Measurements from ENCODE around the gene HIPK2. TPM values are rescaled to one million over a fixed set of nuclear protein-coding genes. Genes with fewer than 3 reads are reported as not detected.

The HIPK2 gene
- total RNA-seq, 1 donor from 2014 or later, result 5.7 TPM

GRCh38 chr7:139721417-139721816 lies 56.4 kb downstream of the HIPK2 start:
- Histone ChIP-seq H3K4me3 (ENCODE audit: low read length in 3 of 3) (no peak overlapping the region), H3K9ac (ENCODE audit: low read depth in 1 of 3, low read length in 3 of 3) (peak overlapping the region in 1 of 3 donors; percentile 30), H3K27me3 (ENCODE audit: control insufficient read depth in 3 of 3, insufficient read depth in 3 of 3, low read length in 3 of 3) (no peaks in the 10 kb centered on the region), H3K27ac (ENCODE audit: low read depth, low read length) (peak overlapping the region; percentile 24), H3K36me3 (ENCODE audit: control insufficient read depth in 3 of 3, insufficient read depth in 3 of 3, low read length in 3 of 3) (peaks cover 4 to 5% (median 4%) of the 10 kb centered on the region in 3 donors), H3K4me1 (ENCODE audit: control insufficient read depth in 3 of 3, insufficient read depth in 3 of 3, low read length in 3 of 3) (peaks cover 6 to 27% (median 16%) of the 10 kb centered on the region in 3 donors), H3K9me3 (ENCODE audit: control insufficient read depth in 3 of 3, low read length in 3 of 3) (no peaks in the 10 kb centered on the region)

- Histone ChIP-seq H3K27ac (ENCODE audit: low read depth, low read length) (peak overlapping the region; percentile 24), H3K27me3 (ENCODE audit: control insufficient read depth in 3 of 3, insufficient read depth in 3 of 3, low read length in 3 of 3) (no peaks in the 10 kb centered on the region), H3K9me3 (ENCODE audit: control insufficient read depth in 3 of 3, low read length in 3 of 3) (no peaks in the 10 kb centered on the region), H3K36me3 (ENCODE audit: control insufficient read depth in 3 of 3, insufficient read depth in 3 of 3, low read length in 3 of 3) (peaks cover 10 to 11% (median 11%) of the 10 kb centered on the region in 3 donors), H3K4me1 (ENCODE audit: control insufficient read depth in 3 of 3, insufficient read depth in 3 of 3, low read length in 3 of 3) (peaks cover 6 to 22% (median 14%) of the 10 kb centered on the region in 3 donors), H3K9ac (ENCODE audit: low read depth in 1 of 3, low read length in 3 of 3) (no peak overlapping the region), H3K4me3 (ENCODE audit: low read length in 3 of 3) (no peak overlapping the region)
These were observed 57.0 kb downstream of the HIPK2 start for GRCh38 chr7:139720705-139721231.

- Histone ChIP-seq H3K36me3 (ENCODE audit: control insufficient read depth in 3 of 3, insufficient read depth in 3 of 3, low read length in 3 of 3) (peaks cover 15 to 17% (median 16%) of the 10 kb centered on the region in 3 donors), H3K4me1 (ENCODE audit: control insufficient read depth in 3 of 3, insufficient read depth in 3 of 3, low read length in 3 of 3) (peaks cover 6 to 16% (median 15%) of the 10 kb centered on the region in 3 donors), H3K4me3 (ENCODE audit: low read length in 3 of 3) (no peak overlapping the region), H3K27ac (ENCODE audit: low read depth, low read length) (no peak overlapping the region), H3K9ac (ENCODE audit: low read depth in 1 of 3, low read length in 3 of 3) (no peak overlapping the region), H3K27me3 (ENCODE audit: control insufficient read depth in 3 of 3, insufficient read depth in 3 of 3, low read length in 3 of 3) (no peaks in the 10 kb centered on the region), H3K9me3 (ENCODE audit: control insufficient read depth in 3 of 3, low read length in 3 of 3) (no peaks in the 10 kb centered on the region)
These were observed 57.6 kb downstream of the HIPK2 start for GRCh38 chr7:139720186-139720585.

GRCh38 chr7:139718859-139719258 lies 58.9 kb downstream of the HIPK2 start:
- Histone ChIP-seq H3K4me1 (ENCODE audit: control insufficient read depth in 3 of 3, insufficient read depth in 3 of 3, low read length in 3 of 3) (peaks cover 12 to 24% (median 18%) of the 10 kb centered on the region in 3 donors), H3K27me3 (ENCODE audit: control insufficient read depth in 3 of 3, insufficient read depth in 3 of 3, low read length in 3 of 3) (no peaks in the 10 kb centered on the region), H3K27ac (ENCODE audit: low read depth, low read length) (no peak overlapping the region), H3K36me3 (ENCODE audit: control insufficient read depth in 3 of 3, insufficient read depth in 3 of 3, low read length in 3 of 3) (peaks cover 20 to 28% (median 26%) of the 10 kb centered on the region in 3 donors), H3K9ac (ENCODE audit: low read depth in 1 of 3, low read length in 3 of 3) (no peak overlapping the region), H3K9me3 (ENCODE audit: control insufficient read depth in 3 of 3, low read length in 3 of 3) (no peaks in the 10 kb centered on the region), H3K4me3 (ENCODE audit: low read length in 3 of 3) (no peak overlapping the region)

GRCh38 chr7:139718141-139718540 lies 59.7 kb downstream of the HIPK2 start:
- no peak overlapping the region for H3K27ac ChIP-seq (ENCODE audit: low read depth, low read length)
- H3K4me3 ChIP-seq (ENCODE audit: low read length in 3 of 3), result no peak overlapping the region
- no peak overlapping the region for H3K9ac ChIP-seq (ENCODE audit: low read depth in 1 of 3, low read length in 3 of 3)
- H3K4me1 ChIP-seq (ENCODE audit: control insufficient read depth in 3 of 3, insufficient read depth in 3 of 3, low read length in 3 of 3), result peaks cover 17 to 32% (median 23%) of the 10 kb centered on the region in 3 donors
- no peaks in the 10 kb centered on the region for H3K27me3 ChIP-seq (ENCODE audit: control insufficient read depth in 3 of 3, insufficient read depth in 3 of 3, low read length in 3 of 3)
- H3K9me3 ChIP-seq (ENCODE audit: control insufficient read depth in 3 of 3, low read length in 3 of 3), result no peaks in the 10 kb centered on the region
- H3K36me3 ChIP-seq (ENCODE audit: control insufficient read depth in 3 of 3, insufficient read depth in 3 of 3, low read length in 3 of 3), result peaks cover 20 to 31% (median 26%) of the 10 kb centered on the region in 3 donors

- Histone ChIP-seq H3K9me3 (ENCODE audit: control insufficient read depth in 3 of 3, low read length in 3 of 3) (no peaks in the 10 kb centered on the region), H3K36me3 (ENCODE audit: control insufficient read depth in 3 of 3, insufficient read depth in 3 of 3, low read length in 3 of 3) (peaks cover 20 to 31% (median 26%) of the 10 kb centered on the region in 3 donors), H3K27me3 (ENCODE audit: control insufficient read depth in 3 of 3, insufficient read depth in 3 of 3, low read length in 3 of 3) (no peaks in the 10 kb centered on the region), H3K4me1 (ENCODE audit: control insufficient read depth in 3 of 3, insufficient read depth in 3 of 3, low read length in 3 of 3) (peaks cover 19 to 33% (median 32%) of the 10 kb centered on the region in 3 donors), H3K9ac (ENCODE audit: low read depth in 1 of 3, low read length in 3 of 3) (no peak overlapping the region), H3K27ac (ENCODE audit: low read depth, low read length) (no peak overlapping the region), H3K4me3 (ENCODE audit: low read length in 3 of 3) (no peak overlapping the region)
These were observed 61.4 kb downstream of the HIPK2 start for GRCh38 chr7:139716156-139716942.

GRCh38 chr7:139715194-139715815 lies 62.5 kb downstream of the HIPK2 start:
- H3K4me1 ChIP-seq (ENCODE audit: control insufficient read depth in 3 of 3, insufficient read depth in 3 of 3, low read length in 3 of 3), result peaks cover 13 to 26% (median 25%) of the 10 kb centered on the region in 3 donors
- H3K27ac ChIP-seq (ENCODE audit: low read depth, low read length), result peak overlapping the region; percentile 71
- H3K4me3 ChIP-seq (ENCODE audit: low read length in 3 of 3), result no peak overlapping the region
- no peaks in the 10 kb centered on the region for H3K9me3 ChIP-seq (ENCODE audit: control insufficient read depth in 3 of 3, low read length in 3 of 3)
- no peaks in the 10 kb centered on the region for H3K27me3 ChIP-seq (ENCODE audit: control insufficient read depth in 3 of 3, insufficient read depth in 3 of 3, low read length in 3 of 3)
- H3K9ac ChIP-seq (ENCODE audit: low read depth in 1 of 3, low read length in 3 of 3), result peak overlapping the region in 1 of 3 donors; percentile 62
- H3K36me3 ChIP-seq (ENCODE audit: control insufficient read depth in 3 of 3, insufficient read depth in 3 of 3, low read length in 3 of 3), result peaks cover 20 to 31% (median 28%) of the 10 kb centered on the region in 3 donors

- peaks cover 22 to 32% (median 31%) of the 10 kb centered on the region in 3 donors for H3K4me1 ChIP-seq (ENCODE audit: control insufficient read depth in 3 of 3, insufficient read depth in 3 of 3, low read length in 3 of 3)
- H3K36me3 ChIP-seq (ENCODE audit: control insufficient read depth in 3 of 3, insufficient read depth in 3 of 3, low read length in 3 of 3), result peaks cover 20 to 31% (median 28%) of the 10 kb centered on the region in 3 donors
- H3K27ac ChIP-seq (ENCODE audit: low read depth, low read length), result peak overlapping the region; percentile 71
These were observed 63.5 kb downstream of the HIPK2 start for GRCh38 chr7:139714163-139714901.

GRCh38 chr7:139713526-139714162 lies 64.2 kb downstream of the HIPK2 start:
- Histone ChIP-seq H3K9me3 (ENCODE audit: control insufficient read depth in 3 of 3, low read length in 3 of 3) (no peaks in the 10 kb centered on the region), H3K4me3 (ENCODE audit: low read length in 3 of 3) (no peak overlapping the region), H3K4me1 (ENCODE audit: control insufficient read depth in 3 of 3, insufficient read depth in 3 of 3, low read length in 3 of 3) (peaks cover 24 to 38% (median 36%) of the 10 kb centered on the region in 3 donors), H3K36me3 (ENCODE audit: control insufficient read depth in 3 of 3, insufficient read depth in 3 of 3, low read length in 3 of 3) (peaks cover 20 to 31% (median 28%) of the 10 kb centered on the region in 3 donors), H3K9ac (ENCODE audit: low read depth in 1 of 3, low read length in 3 of 3) (peak overlapping the region in 1 of 3 donors; percentile 62), H3K27ac (ENCODE audit: low read depth, low read length) (peak overlapping the region; percentile 71), H3K27me3 (ENCODE audit: control insufficient read depth in 3 of 3, insufficient read depth in 3 of 3, low read length in 3 of 3) (no peaks in the 10 kb centered on the region)

More at GRCh38 chr7:139714163-139714901, 63.5 kb downstream of the HIPK2 start:
- H3K4me3 ChIP-seq (ENCODE audit: low read length in 3 of 3), result no peak overlapping the region
- no peaks in the 10 kb centered on the region for H3K27me3 ChIP-seq (ENCODE audit: control insufficient read depth in 3 of 3, insufficient read depth in 3 of 3, low read length in 3 of 3)
- H3K9me3 ChIP-seq (ENCODE audit: control insufficient read depth in 3 of 3, low read length in 3 of 3), result no peaks in the 10 kb centered on the region
- H3K9ac ChIP-seq (ENCODE audit: low read depth in 1 of 3, low read length in 3 of 3), result peak overlapping the region in 1 of 3 donors; percentile 62

All from skeletal muscle tissue (tissue), 4 donors.